ENCODE measurements around the gene PDE8B. TPM values are rescaled to one million over a fixed set of nuclear protein-coding genes. Genes with fewer than 3 reads are reported as not detected.

PDE8B gene
- total RNA-seq, 1 experiment from 2014 or later, result not detected

DNA sequence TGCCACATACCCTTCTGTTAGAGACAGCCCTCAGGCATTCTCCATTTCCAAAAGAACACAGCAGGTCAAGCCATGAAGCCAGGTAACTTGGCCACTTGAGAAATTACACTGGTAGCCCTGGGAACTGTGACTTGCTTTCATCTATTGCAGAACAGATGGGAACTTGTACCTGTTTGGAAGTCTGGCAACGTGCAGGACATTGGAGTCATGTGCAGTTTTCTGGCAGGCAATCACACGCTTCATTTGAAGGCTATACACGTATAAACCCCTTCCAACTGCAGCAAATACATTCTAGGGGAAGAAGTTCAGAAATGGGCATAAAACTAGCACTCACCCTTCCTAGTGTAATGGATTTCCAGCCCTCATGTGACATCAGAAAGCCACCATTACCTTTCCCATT, 227.6 kb downstream of the PDE8B start:
- H3K79me2 ChIP-seq (ENCODE audit: low read length), result no peaks in the 10 kb centered on the region
- TF ChIP-seq EZH2 (IDR thresholded peaks at IDR 0.05; ENCODE audit: low read length, unreplicated experiment), result no peak
- no peak for TF ChIP-seq EZH2phosphoT487 (IDR thresholded peaks at IDR 0.05; ENCODE audit: borderline replicate concordance, low read length)
- TF ChIP-seq CTCF (conservative IDR thresholded peaks at IDR 0.05; ENCODE audit: low read depth, low read length), result no peak
- H3F3A ChIP-seq (ENCODE audit: low read length, unreplicated experiment), result no peaks in the 10 kb centered on the region
- no peaks in the 10 kb centered on the region for H3K9me2 ChIP-seq (replicated peaks; ENCODE audit: low read length)
- intact Hi-C loops (cut with micrococcal nuclease), result loop anchor here (5.0 to 10.0 kb wide), 3 partner anchors 153 to 573 kb away; no protein-coding TSS in a partner anchor
- H3K27me3 ChIP-seq (ENCODE audit: low read length), result no peaks in the 10 kb centered on the region
- ChIA-PET CTCF (no interaction called here), POLR2A (ENCODE audit: unreplicated experiment) (no interaction called here)
- no TSS peak for BruUV-seq (replicated peaks)
- H3K36me3 ChIP-seq (ENCODE audit: low read depth, low read length), result no peaks in the 10 kb centered on the region
- no peak overlapping the region for H3K9ac ChIP-seq (ENCODE audit: low read length)
- no peaks in the 10 kb centered on the region for H3K9me3 ChIP-seq (ENCODE audit: low read length)
- no peak overlapping the region for H2AFZ ChIP-seq (ENCODE audit: low read length)
- no peak for ATAC-seq
- no peak overlapping the region for H3K27ac ChIP-seq (ENCODE audit: low read length)
- H3K4me2 ChIP-seq (ENCODE audit: low read length), result no peak overlapping the region
- H3K4me3 ChIP-seq (ENCODE audit: low read length), result no peak overlapping the region
- no peaks in the 10 kb centered on the region for H3K4me1 ChIP-seq (ENCODE audit: insufficient read depth, low read length)
- H4K20me1 ChIP-seq (ENCODE audit: low read length), result no peaks in the 10 kb centered on the region
- DNase-seq, result no peak

DNA sequence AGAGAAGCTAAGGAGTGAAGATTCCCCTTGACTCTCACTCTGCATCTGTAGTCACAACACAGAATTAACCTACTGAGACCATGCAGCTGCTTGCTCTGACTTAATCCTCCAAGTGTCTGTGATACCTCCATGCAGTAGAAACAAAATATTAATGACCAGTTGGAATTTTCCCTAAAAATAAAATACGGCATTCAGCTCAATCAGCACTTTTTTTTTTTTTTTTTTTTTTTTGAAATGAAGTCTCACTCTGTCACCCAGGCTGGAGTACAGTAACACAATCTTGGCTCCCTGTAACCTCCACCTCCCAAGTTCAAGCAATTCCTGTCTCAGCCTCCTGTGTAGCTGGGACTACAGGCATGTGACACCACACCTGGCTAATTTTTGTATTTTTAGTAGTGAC, 233.2 kb downstream of the PDE8B start:
- Histone ChIP-seq H3K27ac (ENCODE audit: low read length) (no peak overlapping the region), H3K4me1 (ENCODE audit: insufficient read depth, low read length) (no peaks in the 10 kb centered on the region), H3K4me2 (ENCODE audit: low read length) (no peak overlapping the region), H3K9ac (ENCODE audit: low read length) (no peak overlapping the region), H4K20me1 (ENCODE audit: low read length) (no peaks in the 10 kb centered on the region), H3K9me3 (ENCODE audit: low read length) (no peaks in the 10 kb centered on the region), H2AFZ (ENCODE audit: low read length) (no peak overlapping the region), H3K9me2 (replicated peaks; ENCODE audit: low read length) (no peaks in the 10 kb centered on the region), H3K4me3 (ENCODE audit: low read length) (no peak overlapping the region), H3K27me3 (ENCODE audit: low read length) (no peaks in the 10 kb centered on the region), H3F3A (ENCODE audit: low read length, unreplicated experiment) (no peaks in the 10 kb centered on the region), H3K36me3 (ENCODE audit: low read depth, low read length) (no peaks in the 10 kb centered on the region), H3K79me2 (ENCODE audit: low read length) (no peaks in the 10 kb centered on the region)
- no TSS peak for BruUV-seq (replicated peaks)
- ATAC-seq (no peak), DNase-seq (no peak)
- intact Hi-C loops (cut with micrococcal nuclease), result no loop called here
- CTCF ChIA-PET, result no interaction called here
- TF ChIP-seq EZH2 (IDR thresholded peaks at IDR 0.05; ENCODE audit: low read length, unreplicated experiment) (no peak), EZH2phosphoT487 (IDR thresholded peaks at IDR 0.05; ENCODE audit: borderline replicate concordance, low read length) (no peak), CTCF (conservative IDR thresholded peaks at IDR 0.05; ENCODE audit: low read depth, low read length) (no peak)
- POLR2A ChIA-PET (ENCODE audit: unreplicated experiment), result no interaction called here

- Histone ChIP-seq H3K4me2 (ENCODE audit: low read length) (no peak overlapping the region), H3F3A (ENCODE audit: low read length, unreplicated experiment) (no peaks in the 10 kb centered on the region), H3K79me2 (ENCODE audit: low read length) (no peaks in the 10 kb centered on the region), H4K20me1 (ENCODE audit: low read length) (no peaks in the 10 kb centered on the region), H3K9me2 (replicated peaks; ENCODE audit: low read length) (no peaks in the 10 kb centered on the region), H3K4me3 (ENCODE audit: low read length) (no peak overlapping the region), H3K4me1 (ENCODE audit: insufficient read depth, low read length) (no peaks in the 10 kb centered on the region), H3K9me3 (ENCODE audit: low read length) (no peaks in the 10 kb centered on the region), H2AFZ (ENCODE audit: low read length) (no peak overlapping the region), H3K27ac (ENCODE audit: low read length) (no peak overlapping the region), H3K27me3 (ENCODE audit: low read length) (no peaks in the 10 kb centered on the region), H3K36me3 (ENCODE audit: low read depth, low read length) (no peaks in the 10 kb centered on the region), H3K9ac (ENCODE audit: low read length) (no peak overlapping the region)
- intact Hi-C loops (cut with micrococcal nuclease), result no loop called here
- no TSS peak for BruUV-seq (replicated peaks)
- CTCF ChIA-PET, result no interaction called here
- TF ChIP-seq EZH2 (IDR thresholded peaks at IDR 0.05; ENCODE audit: low read length, unreplicated experiment), result no peak
- no peak for TF ChIP-seq CTCF (conservative IDR thresholded peaks at IDR 0.05; ENCODE audit: low read depth, low read length)
- no peak for TF ChIP-seq EZH2phosphoT487 (IDR thresholded peaks at IDR 0.05; ENCODE audit: borderline replicate concordance, low read length)
- POLR2A ChIA-PET (ENCODE audit: unreplicated experiment), result no interaction called here
- ATAC-seq (no peak), DNase-seq (no peak)
Observed at GRCh38 chr5:77444356-77444755, 233.9 kb downstream of the PDE8B start.
